OCI-LY1 (cell line): ENCODE data around the gene CD40LG.

Source experiments
- EZH2 ChIP-seq: fragments of 200-600 bp; sonication (generic), shearing (Covaris generic); IDR thresholded peaks from 2 replicates; pipeline ENCODE4 v1.8.0; 2017; ENCODE audit warnings: borderline replicate concordance, mixed run types, mild to moderate bottlenecking, antibody characterized with exemption, low read length, moderate library complexity, mixed read lengths
- TF ChIP-seq, protein P1 (sequence below): fragments of 200-600 bp; sonication (generic), shearing (Covaris generic); IDR thresholded peaks from 2 replicates; pipeline ENCODE4 v1.5.1; 2017; ENCODE audit warnings: mild to moderate bottlenecking, antibody characterized with exemption, low read length, moderate library complexity, mixed read lengths

DNA sequence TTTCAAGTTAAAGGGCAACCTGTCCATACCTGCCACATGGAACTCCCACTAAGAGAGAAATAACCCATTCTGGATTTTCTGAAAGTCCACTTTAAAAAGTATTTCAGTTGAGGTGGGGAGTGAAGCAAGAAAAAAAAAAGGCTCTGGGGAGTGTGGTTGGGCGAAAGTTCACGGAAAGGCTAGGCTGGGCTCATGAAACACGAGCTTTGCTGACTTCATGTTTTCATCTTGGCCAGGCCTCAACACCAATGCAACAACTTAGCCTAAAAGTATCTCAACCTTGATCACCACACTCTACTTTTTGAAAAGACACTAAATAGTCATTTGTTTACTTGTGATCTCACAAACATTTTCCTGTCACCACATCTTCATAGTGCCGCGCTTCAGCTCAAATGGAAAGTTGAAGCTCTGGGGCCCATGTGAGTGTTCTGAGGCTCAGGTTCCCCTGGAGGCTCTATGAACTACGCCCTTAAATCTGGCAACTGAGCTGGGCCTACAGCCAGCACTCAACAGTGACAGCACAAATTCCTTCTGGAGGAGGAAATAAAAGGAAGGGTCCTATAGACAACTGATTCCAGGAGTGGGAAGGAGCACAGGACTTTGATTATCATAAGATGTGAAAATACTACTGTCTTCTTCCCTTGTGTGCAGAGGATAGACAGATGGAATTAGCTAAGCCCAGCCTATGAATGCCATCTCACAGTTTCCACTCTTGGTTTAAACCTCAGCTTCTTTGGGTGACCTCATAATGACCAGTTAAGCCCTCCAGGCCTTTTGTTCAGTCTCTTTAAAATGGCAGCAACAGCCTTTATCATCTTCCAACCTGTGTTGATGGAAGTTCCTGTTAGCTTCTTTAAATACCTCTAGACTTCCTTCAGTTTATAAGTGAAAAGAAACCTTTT lies 5.1 kb downstream of the CD40LG start:
- TF ChIP-seq, protein P1, sequence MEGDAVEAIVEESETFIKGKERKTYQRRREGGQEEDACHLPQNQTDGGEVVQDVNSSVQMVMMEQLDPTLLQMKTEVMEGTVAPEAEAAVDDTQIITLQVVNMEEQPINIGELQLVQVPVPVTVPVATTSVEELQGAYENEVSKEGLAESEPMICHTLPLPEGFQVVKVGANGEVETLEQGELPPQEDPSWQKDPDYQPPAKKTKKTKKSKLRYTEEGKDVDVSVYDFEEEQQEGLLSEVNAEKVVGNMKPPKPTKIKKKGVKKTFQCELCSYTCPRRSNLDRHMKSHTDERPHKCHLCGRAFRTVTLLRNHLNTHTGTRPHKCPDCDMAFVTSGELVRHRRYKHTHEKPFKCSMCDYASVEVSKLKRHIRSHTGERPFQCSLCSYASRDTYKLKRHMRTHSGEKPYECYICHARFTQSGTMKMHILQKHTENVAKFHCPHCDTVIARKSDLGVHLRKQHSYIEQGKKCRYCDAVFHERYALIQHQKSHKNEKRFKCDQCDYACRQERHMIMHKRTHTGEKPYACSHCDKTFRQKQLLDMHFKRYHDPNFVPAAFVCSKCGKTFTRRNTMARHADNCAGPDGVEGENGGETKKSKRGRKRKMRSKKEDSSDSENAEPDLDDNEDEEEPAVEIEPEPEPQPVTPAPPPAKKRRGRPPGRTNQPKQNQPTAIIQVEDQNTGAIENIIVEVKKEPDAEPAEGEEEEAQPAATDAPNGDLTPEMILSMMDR: no peak
- TF ChIP-seq EZH2: no peak
